PC-9 (cell line): Measurements from ENCODE around the gene RAF1. TPM values are rescaled to one million over a fixed set of nuclear protein-coding genes. Genes with fewer than 3 reads are reported as not detected.

Source experiments
- BruUV-seq: library from RNA; stranded (reverse); fragments of 400-500 nt; replicated peaks from 2 replicates; lab custom pipeline; 2021; lab: Mats Ljungman, UMichigan
- CTCF ChIA-PET: fragments of 300-600 bp; sonication (Branson Sonifier 250); formaldehyde crosslinking; loops from one replicate; lab custom pipeline; 2022; ENCODE audit warnings: antibody characterized with exemption; lab: Charles Lee
- POLR2A ChIA-PET: fragments of 300-600 bp; sonication (Branson Sonifier 250); formaldehyde crosslinking; loops from one replicate; lab custom pipeline; 2022; ENCODE audit warnings: antibody characterized with exemption; ENCODE audit not compliant: unreplicated experiment; lab: Charles Lee
- DNase-seq, 2 experiments: peaks; one replicate each; pipeline versions ENCODE4 v3.0.0 to v3.0.0-alpha.2; 2015 to 2022; ENCODE audit warnings: mixed read lengths in 1 of 2
- H2AFZ ChIP-seq: fragments of 200-600 bp; sonication (generic); 2 replicates; pipeline ENCODE4 v1.8.1; 2017; ENCODE audit warnings: antibody characterized with exemption
- H3F3A ChIP-seq: fragments of 200-600 bp; sonication (generic); 2 replicates; pipeline ENCODE4 v1.8.1; 2017; ENCODE audit warnings: antibody characterized with exemption, mild to moderate bottlenecking, low read depth; ENCODE audit not compliant: insufficient read depth
- H3K27ac ChIP-seq: fragments of 200-600 bp; sonication (generic); 2 replicates; pipeline ENCODE4 v1.6.1; 2016; ENCODE audit warnings: mixed run types
- H3K27me3 ChIP-seq: fragments of 200-600 bp; sonication (generic); 2 replicates; pipeline ENCODE4 v1.6.1; 2016; ENCODE audit warnings: low read depth, mixed run types; ENCODE audit not compliant: insufficient read depth
- H3K36me3 ChIP-seq: fragments of 200-600 bp; sonication (generic); 2 replicates; pipeline ENCODE4 v1.6.1; 2016; ENCODE audit warnings: low read depth, mixed run types
- H3K4me1 ChIP-seq: fragments of 200-600 bp; sonication (generic); replicated peaks from 2 replicates; pipeline ENCODE4 v1.6.1; 2016; ENCODE audit warnings: mixed run types; ENCODE audit not compliant: insufficient read depth
- H3K4me2 ChIP-seq: fragments of 200-600 bp; sonication (generic); 2 replicates; pipeline ENCODE4 v1.6.1; 2017; ENCODE audit warnings: mixed run types
- H3K4me3 ChIP-seq: fragments of 200-600 bp; sonication (generic); 2 replicates; pipeline ENCODE4 v1.6.1; 2016; ENCODE audit warnings: mixed run types
- H3K79me2 ChIP-seq: fragments of 200-600 bp; sonication (generic); 2 replicates; pipeline ENCODE4 v1.6.1; 2017; ENCODE audit warnings: low read depth, mixed run types
- H3K9me2 ChIP-seq: fragments of 200-600 bp; sonication (generic); 2 replicates; pipeline ENCODE4 v1.8.1; 2017; ENCODE audit warnings: mild to moderate bottlenecking; ENCODE audit not compliant: insufficient read depth
- H3K9me3 ChIP-seq: fragments of 200-600 bp; sonication (generic); 2 replicates; pipeline ENCODE4 v1.8.1; 2016; ENCODE audit warnings: low read depth; ENCODE audit not compliant: insufficient read depth
- H4K20me1 ChIP-seq: fragments of 200-600 bp; sonication (generic); 2 replicates; pipeline ENCODE4 v1.8.1; 2017; ENCODE audit not compliant: insufficient read depth
- EZH2 ChIP-seq: fragments of 200-600 bp; sonication (generic); IDR thresholded peaks from 2 replicates; pipeline ENCODE4 v1.8.0; 2017; ENCODE audit warnings: antibody characterized with exemption, low read depth
- intact Hi-C: fragments of 100-400 bp; cut with micrococcal nuclease; formaldehyde crosslinking; loops from one replicate; pipeline ENCODE4 v1.10.0; 2022; ENCODE audit not compliant: unreplicated experiment
- total RNA-seq: library from RNA; stranded (reverse); gene quantifications from 2 replicates; pipeline ENCODE4 v1.2.3, GENCODE V29; 2021
- TF ChIP-seq, protein P1 (sequence below): fragments of 200-600 bp; sonication (generic); conservative IDR thresholded peaks from 2 replicates; pipeline ENCODE4 v1.6.1; 2017; ENCODE audit warnings: mixed run types, antibody characterized with exemption, mild to moderate bottlenecking, moderate library complexity

Gene RAF1
- total RNA-seq, 1 experiment from 2014 or later, result 72.4 TPM

DNA sequence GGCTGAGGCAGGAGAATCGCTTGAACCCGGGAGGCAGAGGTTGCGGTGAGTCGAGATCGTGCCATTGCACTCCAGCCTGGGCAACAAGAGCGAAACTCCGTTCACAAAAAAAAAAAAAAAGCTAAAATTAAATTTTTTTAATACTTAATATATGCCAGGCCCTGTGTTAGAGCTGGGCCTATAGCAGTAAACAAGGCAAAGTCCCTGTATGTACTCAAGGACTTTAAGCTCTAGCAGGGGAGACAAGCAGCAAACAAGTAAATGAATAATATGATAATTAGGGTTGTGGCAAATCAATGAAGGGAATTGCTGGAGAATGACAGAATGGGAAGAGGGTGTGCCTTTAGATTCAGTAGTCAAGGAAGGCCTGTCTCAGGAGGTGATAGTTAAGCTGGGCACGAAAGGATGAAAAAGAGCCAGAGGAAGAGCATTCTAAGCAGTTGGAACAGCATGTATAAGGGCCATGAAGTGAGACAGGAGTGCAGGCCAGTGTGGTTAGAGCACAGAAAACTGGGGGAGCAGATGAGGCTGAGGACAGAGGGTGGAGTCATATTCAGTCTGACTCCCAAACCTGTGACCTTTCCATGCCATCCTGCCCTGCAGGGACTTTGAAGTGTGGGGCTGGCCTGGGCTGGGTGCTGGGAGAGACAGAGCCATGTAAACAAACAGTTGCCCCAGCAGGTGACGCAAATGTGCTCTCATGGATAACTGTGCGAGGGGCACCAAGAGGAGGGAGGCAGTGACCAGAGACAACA lies 6.6 kb upstream of the RAF1 start:
- no peaks in the 10 kb centered on the region for H3K36me3 ChIP-seq
- H3K4me1 ChIP-seq, result no peaks in the 10 kb centered on the region
- H3K9me2 ChIP-seq, result no peaks in the 10 kb centered on the region
- H3F3A ChIP-seq, result no peaks in the 10 kb centered on the region
- H4K20me1 ChIP-seq, result no peaks in the 10 kb centered on the region
- ChIA-PET CTCF (no interaction called here), POLR2A (no interaction called here)
- DNase-seq, result no peak
- H3K79me2 ChIP-seq, result no peaks in the 10 kb centered on the region
- no peak overlapping the region for H3K27ac ChIP-seq
- intact Hi-C loops, result no loop called here
- no peaks in the 10 kb centered on the region for H3K9me3 ChIP-seq
- H3K4me2 ChIP-seq, result no peak overlapping the region
- TF ChIP-seq EZH2, result no peak
- TF ChIP-seq, protein P1, sequence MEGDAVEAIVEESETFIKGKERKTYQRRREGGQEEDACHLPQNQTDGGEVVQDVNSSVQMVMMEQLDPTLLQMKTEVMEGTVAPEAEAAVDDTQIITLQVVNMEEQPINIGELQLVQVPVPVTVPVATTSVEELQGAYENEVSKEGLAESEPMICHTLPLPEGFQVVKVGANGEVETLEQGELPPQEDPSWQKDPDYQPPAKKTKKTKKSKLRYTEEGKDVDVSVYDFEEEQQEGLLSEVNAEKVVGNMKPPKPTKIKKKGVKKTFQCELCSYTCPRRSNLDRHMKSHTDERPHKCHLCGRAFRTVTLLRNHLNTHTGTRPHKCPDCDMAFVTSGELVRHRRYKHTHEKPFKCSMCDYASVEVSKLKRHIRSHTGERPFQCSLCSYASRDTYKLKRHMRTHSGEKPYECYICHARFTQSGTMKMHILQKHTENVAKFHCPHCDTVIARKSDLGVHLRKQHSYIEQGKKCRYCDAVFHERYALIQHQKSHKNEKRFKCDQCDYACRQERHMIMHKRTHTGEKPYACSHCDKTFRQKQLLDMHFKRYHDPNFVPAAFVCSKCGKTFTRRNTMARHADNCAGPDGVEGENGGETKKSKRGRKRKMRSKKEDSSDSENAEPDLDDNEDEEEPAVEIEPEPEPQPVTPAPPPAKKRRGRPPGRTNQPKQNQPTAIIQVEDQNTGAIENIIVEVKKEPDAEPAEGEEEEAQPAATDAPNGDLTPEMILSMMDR, result no peak
- no peaks in the 10 kb centered on the region for H3K27me3 ChIP-seq
- no peak overlapping the region for H2AFZ ChIP-seq
- no TSS peak for BruUV-seq
- no peak overlapping the region for H3K4me3 ChIP-seq

DNA sequence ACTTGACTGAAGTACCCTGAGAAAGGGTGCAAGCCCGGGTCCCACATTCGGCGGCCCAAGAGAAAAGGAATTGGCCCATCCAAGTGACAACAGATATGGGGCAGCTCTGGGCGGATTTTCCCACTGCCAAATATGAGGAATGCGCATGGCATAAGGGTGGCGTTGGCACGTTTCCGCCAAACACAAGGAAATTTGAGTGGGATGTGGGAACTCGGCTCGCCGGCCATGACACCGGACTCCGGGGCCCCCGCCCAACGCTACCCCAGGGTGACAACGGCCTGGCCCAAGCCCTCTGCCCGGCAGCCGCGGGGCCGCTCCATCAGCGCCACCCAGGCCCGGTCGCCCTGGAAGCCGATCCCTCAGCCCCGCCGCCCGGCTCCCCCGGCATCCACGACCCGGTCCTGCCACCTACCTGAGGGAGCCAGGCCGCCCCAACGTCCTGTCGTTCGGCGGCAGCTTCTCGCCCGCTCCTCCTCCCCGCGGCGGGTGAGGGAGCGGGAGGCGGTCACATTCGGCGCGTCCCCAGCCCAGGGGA lies 449 bp downstream of the RAF1 start:
- H3K36me3 ChIP-seq, result no peaks in the 10 kb centered on the region
- H3K4me3 ChIP-seq, result peak overlapping the region; percentile 84
- no peaks in the 10 kb centered on the region for H3K9me3 ChIP-seq
- DNase-seq, result no peak
- no peaks in the 10 kb centered on the region for H3K9me2 ChIP-seq
- peaks cover 21% of the 10 kb centered on the region for H4K20me1 ChIP-seq
- H3K79me2 ChIP-seq, result peaks cover 54% of the 10 kb centered on the region
- ChIA-PET CTCF (interaction anchor here (0.6 kb wide), 1 partner anchor 699 kb away, joined by 6 read pairs; no protein-coding TSS in a partner anchor), POLR2A (interaction anchor here (0.7 kb wide), 1 partner anchor 77 kb away, joined by 3 read pairs; no protein-coding TSS in a partner anchor)
- no peak for TF ChIP-seq EZH2
- TF ChIP-seq, protein P1, result no peak
- intact Hi-C loops, result loop anchor here (5.0 kb wide), 2 partner anchors 44 to 89 kb away; no protein-coding TSS in a partner anchor
- H3K4me1 ChIP-seq, result peaks cover 44% of the 10 kb centered on the region
- peaks cover 13% of the 10 kb centered on the region for H3F3A ChIP-seq
- peak overlapping the region; percentile 85 for H2AFZ ChIP-seq
- H3K27me3 ChIP-seq, result no peaks in the 10 kb centered on the region
- BruUV-seq, result no TSS peak
- peak overlapping the region; percentile 83 for H3K4me2 ChIP-seq
- H3K27ac ChIP-seq, result peak overlapping the region; percentile 89

GRCh38 chr3:12662593-12663400 lies 1.1 kb downstream of the RAF1 start:
- intact Hi-C loops, result loop anchor here (5.0 kb wide), 2 partner anchors 45 to 90 kb away; no protein-coding TSS in a partner anchor
- CTCF ChIA-PET, result no interaction called here
- Histone ChIP-seq H3K27me3 (no peaks in the 10 kb centered on the region), H3K79me2 (peaks cover 60% of the 10 kb centered on the region), H3K27ac (peak overlapping the region; percentile 89), H4K20me1 (peaks cover 28% of the 10 kb centered on the region), H3K36me3 (no peaks in the 10 kb centered on the region), H3K4me2 (peak overlapping the region; percentile 83), H3K4me3 (peak overlapping the region; percentile 84), H3F3A (peaks cover 13% of the 10 kb centered on the region), H3K9me2 (no peaks in the 10 kb centered on the region), H3K9me3 (no peaks in the 10 kb centered on the region), H2AFZ (peak overlapping the region; percentile 85), H3K4me1 (peaks cover 46% of the 10 kb centered on the region)
- TSS peak; percentile 58 for BruUV-seq
- POLR2A ChIA-PET, result interaction anchor here (0.7 to 0.9 kb wide), 3 partner anchors 17 to 114 kb away, joined by 3 to 16 read pairs (median 7); no protein-coding TSS in a partner anchor
- peak in 1 of 2 experiments; percentile 15 for DNase-seq
- TF ChIP-seq, protein P1, result no peak
- no peak for TF ChIP-seq EZH2
